ENCODE measurements around the gene SORT1. TPM values are rescaled to one million over a fixed set of nuclear protein-coding genes. Genes with fewer than 3 reads are reported as not detected.
A peak's percentile ranks its signal among the peaks of the same experiment; 100 is the strongest.
"Not testable (repeated sequence)": the region's sequence is repeated elsewhere in the genome, so short reads cannot be mapped to it uniquely, and the experiment has no call there.

SORT1 gene
- 12.4 and 15.9 TPM in 2 replicates for total RNA-seq (2014; rRNA removed; shearing (Covaris generic))

DNA sequence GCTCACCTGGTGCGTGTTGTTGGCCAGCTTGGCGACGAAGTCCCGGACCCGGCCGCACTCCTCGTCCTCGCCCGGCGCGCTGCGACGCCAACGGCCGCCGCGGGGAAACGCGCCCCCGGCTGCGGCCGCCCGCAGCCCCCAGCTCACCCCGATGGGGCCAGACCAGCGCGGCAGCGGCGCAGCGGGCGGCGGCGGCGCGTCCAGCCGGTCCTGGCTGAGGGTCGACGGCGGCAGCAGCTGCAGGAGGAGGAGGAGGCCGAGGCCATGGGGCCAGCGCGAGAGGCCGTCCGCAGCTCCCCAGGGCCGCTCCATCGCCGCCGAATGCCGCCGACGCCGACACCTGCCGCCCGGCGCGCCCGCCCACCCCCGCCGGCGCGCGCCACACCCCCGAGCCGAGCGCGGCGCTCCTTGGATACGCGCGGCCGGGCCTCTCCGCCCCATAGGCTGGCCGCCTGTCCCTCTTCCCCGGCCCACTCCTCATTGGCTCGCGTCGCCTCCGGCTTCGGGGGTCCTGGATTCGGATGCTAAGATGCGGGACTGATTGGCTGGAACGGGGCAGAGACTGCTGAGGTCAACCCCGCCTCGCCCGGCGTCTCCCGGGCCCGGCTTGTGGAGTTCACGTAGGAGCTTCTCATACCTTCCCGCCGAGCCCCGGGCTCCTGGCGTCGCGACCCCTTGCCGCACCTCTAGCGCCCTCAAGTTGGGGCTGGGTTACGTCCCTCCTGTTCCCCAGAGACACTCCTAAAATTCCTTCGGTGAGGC, at the start of gene SORT1:
Gene SORT1, minus strand, starts transcription at position 338 of the 762 bp plus-strand sequence. Its CDS starts 26 bp downstream, at position 312.
- Histone ChIP-seq H3K27me3 (ENCODE audit: control insufficient read depth, insufficient read depth, low read length) (peaks cover 5% of the 10 kb centered on the region; the same call in 1 of the 2 replicates), H3K4me3 (ENCODE audit: insufficient read depth, low read depth, low read length) (peak within 1 kb of the TSS; percentile 52), H3K36me3 (replicated peaks; ENCODE audit: control insufficient read depth, insufficient read depth, low read length) (peaks cover 3% of the 10 kb centered on the region; the same call in 1 of the 2 replicates)
- DNase-seq, result peak; percentile 96

DNA sequence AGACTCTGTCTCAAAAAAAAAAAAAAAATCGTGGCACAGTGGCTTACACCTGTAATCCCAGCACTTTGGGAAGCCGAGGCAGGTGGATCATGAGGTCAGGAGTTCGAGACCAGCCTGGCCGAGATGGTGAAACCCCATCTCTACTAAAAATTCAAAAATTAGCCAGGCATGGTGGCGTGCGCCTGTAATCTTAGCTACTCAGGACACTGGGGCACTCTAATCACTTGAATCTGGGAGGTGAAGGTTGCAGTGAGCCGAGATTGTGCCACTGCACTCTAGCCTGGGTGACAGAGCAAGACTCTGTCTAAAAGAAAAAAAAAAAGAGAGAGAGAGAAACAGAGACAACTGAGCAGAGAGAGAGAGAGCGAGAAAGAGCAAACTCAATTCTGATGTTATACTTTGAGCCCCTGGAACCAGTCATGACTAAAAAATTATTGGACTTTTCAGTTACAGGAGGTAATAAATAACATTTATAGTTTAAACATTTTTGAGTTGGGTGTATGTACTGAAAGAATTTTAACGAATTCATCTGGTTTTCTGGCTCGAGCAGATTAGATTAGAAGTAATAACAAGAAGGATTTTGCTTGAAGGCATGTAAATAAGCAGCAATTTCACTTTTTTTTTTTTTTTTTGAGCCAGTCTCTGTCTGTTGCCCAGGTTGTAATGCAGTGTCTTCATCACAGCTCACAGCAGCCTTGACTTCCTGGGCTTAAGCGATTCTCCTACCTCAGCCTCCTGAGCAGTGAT, 48.4 kb upstream of the SORT1 start:
- not testable (repeated sequence) for H3K4me3 ChIP-seq (ENCODE audit: insufficient read depth, low read depth, low read length); H3K27me3 ChIP-seq (ENCODE audit: control insufficient read depth, insufficient read depth, low read length); DNase-seq; H3K36me3 ChIP-seq (replicated peaks; ENCODE audit: control insufficient read depth, insufficient read depth, low read length)

DNA sequence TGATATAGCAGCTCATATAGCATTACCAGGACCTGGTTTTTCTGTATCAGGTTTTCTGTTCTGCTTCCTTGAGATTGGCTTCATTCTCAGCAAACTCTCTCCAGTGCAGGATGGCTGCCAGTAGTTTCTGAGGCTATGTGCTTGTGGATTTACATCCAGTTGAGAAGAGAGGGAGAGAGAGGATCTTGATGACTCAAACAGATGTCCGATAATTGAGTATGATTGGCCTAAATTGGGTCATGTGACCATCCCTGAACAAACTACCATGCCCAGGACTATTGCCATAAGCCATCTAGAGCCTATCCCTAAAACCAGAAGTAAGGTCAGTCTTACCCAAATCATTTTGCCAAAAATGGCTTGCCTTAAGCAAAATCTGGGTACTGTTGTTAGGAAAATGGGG, 46.6 kb upstream of the SORT1 start:
- H3K4me3 ChIP-seq (ENCODE audit: insufficient read depth, low read depth, low read length), result no peak overlapping the region
- H3K36me3 ChIP-seq (replicated peaks; ENCODE audit: control insufficient read depth, insufficient read depth, low read length), result no peaks in the 10 kb centered on the region
- DNase-seq, result no peak
- peaks cover 3% of the 10 kb centered on the region for H3K27me3 ChIP-seq (ENCODE audit: control insufficient read depth, insufficient read depth, low read length)

DNA sequence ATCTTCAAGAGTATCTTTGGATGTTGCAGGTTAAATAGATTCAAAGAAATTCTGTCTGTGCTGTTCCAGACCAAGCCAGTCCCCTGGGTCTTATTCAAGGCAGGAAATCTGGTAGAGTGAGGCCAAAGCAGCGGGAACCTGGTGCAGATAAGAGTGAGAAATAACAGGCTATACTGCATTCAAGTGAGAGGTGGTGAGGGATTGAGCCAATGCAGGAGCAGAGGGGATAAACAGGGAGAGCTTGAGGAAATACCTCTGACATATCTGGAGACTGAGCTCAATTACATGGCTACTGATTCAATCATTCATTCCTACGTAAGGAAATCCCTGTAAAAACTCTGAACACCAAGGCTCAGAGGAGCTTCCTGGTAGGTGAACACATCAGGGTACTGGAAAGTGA, 45.8 kb upstream of the SORT1 start:
- H3K4me3 ChIP-seq (ENCODE audit: insufficient read depth, low read depth, low read length), result no peak overlapping the region
- H3K27me3 ChIP-seq (ENCODE audit: control insufficient read depth, insufficient read depth, low read length), result peaks cover 3% of the 10 kb centered on the region
- DNase-seq, result no peak
- H3K36me3 ChIP-seq (replicated peaks; ENCODE audit: control insufficient read depth, insufficient read depth, low read length), result no peaks in the 10 kb centered on the region

DNA sequence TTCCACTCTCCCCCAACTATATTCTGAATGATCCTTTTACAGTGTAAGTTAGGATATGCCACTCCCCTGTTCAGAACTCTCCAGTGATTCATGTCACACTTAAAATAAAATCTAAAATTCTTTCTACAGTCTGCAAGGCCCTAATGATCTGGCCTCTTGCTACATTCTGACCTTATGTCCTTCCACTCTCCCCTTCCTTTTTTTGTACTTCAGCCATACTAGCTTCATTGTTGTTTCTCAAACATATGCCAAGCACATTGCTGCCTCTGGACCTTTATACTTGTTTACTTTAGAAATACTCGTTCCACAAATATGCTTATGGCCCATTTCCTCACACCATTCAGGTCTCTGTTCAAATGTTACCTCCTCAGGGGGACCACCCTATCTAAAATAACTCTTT, 43.4 kb upstream of the SORT1 start:
- Histone ChIP-seq H3K36me3 (replicated peaks; ENCODE audit: control insufficient read depth, insufficient read depth, low read length) (no peaks in the 10 kb centered on the region), H3K4me3 (ENCODE audit: insufficient read depth, low read depth, low read length) (no peak overlapping the region), H3K27me3 (ENCODE audit: control insufficient read depth, insufficient read depth, low read length) (peaks cover 3% of the 10 kb centered on the region)
- no peak for DNase-seq

DNA sequence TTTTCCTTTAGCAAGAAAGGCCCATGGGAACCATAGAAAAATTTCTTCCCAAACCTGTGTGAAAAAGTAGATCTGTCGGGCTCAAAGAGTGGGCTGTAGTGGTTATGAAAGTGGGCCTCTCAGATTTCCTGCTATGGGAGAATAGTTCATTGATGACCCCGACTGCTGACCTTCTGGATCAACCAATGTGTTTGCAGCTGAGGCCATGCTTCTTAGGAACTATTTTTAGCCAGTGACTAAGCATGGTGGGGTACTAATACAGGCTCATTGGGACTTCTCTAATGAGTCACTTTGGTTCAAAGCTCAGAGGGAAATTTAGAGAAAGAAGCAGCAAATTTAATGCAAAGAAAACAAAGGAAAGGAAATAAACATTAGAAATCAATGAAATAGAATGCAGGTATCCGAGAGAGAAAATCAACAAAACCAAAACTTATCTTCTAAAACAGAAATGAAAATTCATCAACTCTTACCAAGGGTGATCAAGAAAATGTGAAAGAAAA, 41.1 kb upstream of the SORT1 start:
- Histone ChIP-seq H3K36me3 (replicated peaks; ENCODE audit: control insufficient read depth, insufficient read depth, low read length) (no peaks in the 10 kb centered on the region), H3K27me3 (ENCODE audit: control insufficient read depth, insufficient read depth, low read length) (peaks cover 2% of the 10 kb centered on the region; the same call in 1 of the 2 replicates), H3K4me3 (ENCODE audit: insufficient read depth, low read depth, low read length) (no peak overlapping the region)
- DNase-seq, result no peak

DNA sequence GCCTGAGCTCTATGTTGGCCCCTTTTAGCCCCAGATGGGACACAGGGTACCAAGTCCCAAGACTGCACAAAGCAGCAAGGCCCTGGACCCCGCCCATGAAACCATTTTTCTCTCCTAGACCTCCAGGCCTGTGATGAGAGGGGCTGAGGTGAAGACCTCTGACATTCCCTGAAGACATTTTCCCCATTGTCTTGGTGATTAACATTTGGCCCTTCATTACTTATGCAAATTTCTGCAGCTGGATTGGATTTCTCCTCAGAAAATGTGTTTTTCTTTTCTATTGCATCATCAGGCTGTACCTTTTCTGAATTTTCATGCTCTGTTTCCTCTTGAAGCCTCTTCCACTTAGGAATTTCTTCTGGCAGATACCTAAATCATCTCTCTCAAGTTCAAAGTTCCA, 36.8 kb upstream of the SORT1 start:
- no peak for DNase-seq
- Histone ChIP-seq H3K4me3 (ENCODE audit: insufficient read depth, low read depth, low read length) (no peak overlapping the region), H3K36me3 (replicated peaks; ENCODE audit: control insufficient read depth, insufficient read depth, low read length) (no peaks in the 10 kb centered on the region), H3K27me3 (ENCODE audit: control insufficient read depth, insufficient read depth, low read length) (no peaks in the 10 kb centered on the region; the same call in 1 of the 2 replicates)

DNA sequence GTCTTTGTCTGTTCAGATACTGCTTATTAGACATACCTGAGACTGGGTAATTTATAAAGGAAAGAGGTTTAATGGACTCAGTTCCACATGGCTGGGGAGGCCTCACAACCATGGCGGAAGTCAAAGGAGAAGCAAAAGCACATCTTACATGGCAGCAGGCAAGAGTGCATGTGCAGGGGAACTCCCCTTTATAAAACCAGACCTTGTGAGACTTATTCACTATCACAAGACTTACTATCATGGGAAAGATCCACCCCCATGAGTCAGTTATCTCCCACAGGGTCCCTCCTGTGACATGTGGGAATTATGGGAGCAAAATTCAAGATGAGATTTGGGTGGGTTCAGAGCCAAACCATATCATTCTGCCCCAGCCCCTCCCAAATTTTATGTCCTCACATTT, 35.6 kb upstream of the SORT1 start:
- no peaks in the 10 kb centered on the region for H3K36me3 ChIP-seq (replicated peaks; ENCODE audit: control insufficient read depth, insufficient read depth, low read length)
- DNase-seq, result no peak
- H3K27me3 ChIP-seq (ENCODE audit: control insufficient read depth, insufficient read depth, low read length), result no peaks in the 10 kb centered on the region
- H3K4me3 ChIP-seq (ENCODE audit: insufficient read depth, low read depth, low read length), result no peak overlapping the region

DNA sequence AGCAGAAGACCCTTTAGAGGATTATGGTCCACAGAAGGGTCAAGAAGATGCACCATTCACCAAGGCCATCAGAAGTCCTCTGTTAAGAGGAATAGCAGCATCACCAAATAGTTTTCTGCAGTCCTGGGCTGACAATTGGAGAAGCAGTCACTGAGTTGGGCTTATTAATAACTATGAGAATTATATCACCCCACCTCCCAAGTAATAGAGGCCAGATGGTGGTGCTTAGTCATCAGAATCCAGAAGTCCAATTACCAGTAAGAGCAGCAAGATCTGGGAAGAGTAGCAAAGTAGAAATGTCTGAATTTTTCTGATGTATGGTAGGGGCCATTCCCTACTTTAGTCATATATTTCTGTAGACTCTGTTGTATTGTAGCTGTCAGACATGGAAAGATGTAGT, 34.6 kb upstream of the SORT1 start:
- no peak for DNase-seq
- no peak overlapping the region for H3K4me3 ChIP-seq (ENCODE audit: insufficient read depth, low read depth, low read length)
- H3K36me3 ChIP-seq (replicated peaks; ENCODE audit: control insufficient read depth, insufficient read depth, low read length), result no peaks in the 10 kb centered on the region
- no peaks in the 10 kb centered on the region for H3K27me3 ChIP-seq (ENCODE audit: control insufficient read depth, insufficient read depth, low read length)

DNA sequence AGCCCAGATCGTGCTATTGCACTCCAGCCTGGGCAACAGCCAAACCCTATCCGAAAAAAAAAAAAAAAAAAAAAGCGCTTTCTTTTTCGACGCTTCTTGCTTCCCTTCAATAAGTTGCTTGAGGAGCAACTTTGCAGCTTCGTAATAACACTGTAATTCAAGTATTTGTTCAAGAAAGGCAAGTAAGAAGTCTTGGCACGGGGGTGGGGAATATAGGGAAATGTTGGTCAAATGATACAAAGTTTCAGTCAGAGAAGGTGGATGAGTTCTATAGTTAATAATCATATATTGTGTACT, 29.4 kb upstream of the SORT1 start:
- H3K27me3 ChIP-seq (ENCODE audit: control insufficient read depth, insufficient read depth, low read length), result no peaks in the 10 kb centered on the region
- no peaks in the 10 kb centered on the region for H3K36me3 ChIP-seq (replicated peaks; ENCODE audit: control insufficient read depth, insufficient read depth, low read length)
- DNase-seq, result no peak
- H3K4me3 ChIP-seq (ENCODE audit: insufficient read depth, low read depth, low read length), result peak overlapping the region; percentile 99

DNA sequence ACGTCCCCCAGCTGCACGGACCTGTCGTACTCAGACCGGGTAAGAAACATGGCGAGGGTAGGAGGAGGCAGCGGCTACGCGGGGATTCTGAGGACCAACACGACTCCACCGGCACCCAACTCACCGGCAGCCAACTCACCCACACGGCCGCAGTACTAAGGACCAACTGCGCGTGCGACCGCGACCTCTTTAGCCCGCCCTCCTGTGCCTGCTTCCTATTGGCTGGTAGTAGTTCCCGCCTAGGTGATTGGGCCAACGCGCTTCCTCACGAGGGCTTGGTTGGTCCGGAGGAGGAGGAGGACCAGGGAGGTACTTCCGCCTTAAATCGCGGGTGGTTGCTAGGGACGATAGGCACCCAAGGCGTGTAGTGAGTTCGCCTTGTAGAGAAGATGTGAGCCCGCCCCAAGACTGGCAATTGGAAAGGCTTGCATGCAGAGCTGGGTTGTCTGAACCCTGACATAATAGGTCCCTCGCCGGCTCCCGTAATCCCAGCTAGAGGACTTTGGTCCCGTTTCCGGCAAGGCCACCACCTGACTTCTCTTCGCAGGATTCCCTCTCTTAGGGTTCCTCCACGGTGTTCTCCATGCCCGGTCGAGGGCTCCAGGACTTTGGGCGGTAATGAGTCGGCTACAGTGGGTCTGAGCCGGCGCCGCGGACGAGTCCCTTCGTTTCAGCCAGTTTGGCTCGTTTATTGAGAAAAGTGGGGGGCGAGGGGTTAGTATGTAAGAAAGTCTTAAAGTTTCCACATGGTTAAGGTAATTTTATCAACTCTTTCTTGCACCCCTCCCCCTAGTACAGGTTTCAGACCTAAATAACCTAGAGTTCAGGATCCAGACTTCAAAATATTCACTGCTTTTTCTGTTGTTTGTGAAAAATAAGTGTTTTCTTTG, 28.8 kb upstream of the SORT1 start, which contains the start of gene PSMA5:
Gene PSMA5, minus strand, starts transcription at position 168 of the 890 bp plus-strand sequence. Its CDS starts 118 bp downstream, at position 50.
- Histone ChIP-seq H3K36me3 (replicated peaks; ENCODE audit: control insufficient read depth, insufficient read depth, low read length) (peaks cover 1% of the 10 kb centered on the region; the same call in 1 of the 2 replicates), H3K4me3 (ENCODE audit: insufficient read depth, low read depth, low read length) (peak within 1 kb of the TSS; percentile 99), H3K27me3 (ENCODE audit: control insufficient read depth, insufficient read depth, low read length) (no peaks in the 10 kb centered on the region)
- peak; percentile 95 for DNase-seq

DNA sequence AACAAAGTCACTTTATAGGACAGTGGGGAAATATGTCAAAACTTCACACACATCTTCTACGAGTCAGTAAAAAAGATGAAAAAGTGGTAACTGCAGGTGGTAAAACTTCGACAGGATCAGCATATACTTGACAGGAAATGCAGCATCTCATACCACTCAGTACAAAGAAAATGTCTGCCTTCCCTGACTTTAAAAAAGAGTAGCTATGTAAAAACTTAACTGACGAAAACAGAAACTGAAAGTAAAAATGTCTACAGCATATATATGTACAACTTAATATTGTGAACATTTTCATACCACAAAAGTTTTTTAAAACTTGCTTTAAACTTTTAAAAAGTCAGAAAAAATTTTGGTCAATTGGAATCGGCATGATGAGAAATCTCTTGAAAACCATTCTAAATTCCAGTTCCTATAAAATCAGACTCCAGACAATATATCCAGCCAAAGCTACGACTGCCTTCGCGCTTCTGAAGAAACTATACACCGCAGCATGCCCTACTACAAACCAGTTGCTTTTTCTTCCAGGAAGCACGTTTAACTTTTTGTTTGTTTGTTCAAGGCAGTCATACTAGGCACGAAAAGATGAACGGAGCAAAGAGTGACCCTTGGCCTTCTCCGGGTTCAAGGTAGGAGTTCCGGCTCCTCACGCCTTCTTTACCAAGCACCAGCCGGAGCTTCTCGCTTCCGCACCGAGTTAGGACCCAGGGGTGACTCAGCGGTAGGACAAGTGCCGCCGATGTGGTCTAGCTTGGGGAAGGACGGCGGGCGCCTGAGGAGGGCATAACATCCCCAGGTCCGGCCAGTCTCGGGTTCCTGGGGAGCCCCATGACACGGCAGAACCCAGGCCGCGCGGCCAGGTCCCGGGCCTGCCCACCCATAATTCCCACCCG, 27.9 kb upstream of the SORT1 start:
- Histone ChIP-seq H3K36me3 (replicated peaks; ENCODE audit: control insufficient read depth, insufficient read depth, low read length) (peaks cover 7% of the 10 kb centered on the region), H3K27me3 (ENCODE audit: control insufficient read depth, insufficient read depth, low read length) (no peaks in the 10 kb centered on the region), H3K4me3 (ENCODE audit: insufficient read depth, low read depth, low read length) (peak overlapping the region; percentile 99)
- no peak for DNase-seq

DNA sequence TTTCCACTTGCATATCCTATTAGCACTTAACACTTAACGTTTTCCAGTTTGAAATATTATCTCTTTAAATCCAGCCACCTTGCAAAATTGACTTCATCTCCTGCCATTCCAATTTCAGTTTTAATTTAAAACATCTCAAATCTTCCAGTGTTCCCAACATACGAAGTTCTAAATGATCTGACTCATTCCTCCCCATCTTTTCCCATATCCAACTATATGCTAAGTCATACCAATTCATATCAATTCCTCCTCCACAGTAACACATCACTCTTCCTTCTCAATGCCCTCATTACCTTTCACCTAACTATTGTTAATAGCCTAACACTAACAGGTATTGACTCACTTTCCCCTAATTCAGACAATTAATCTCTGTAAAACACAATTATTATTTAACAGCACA, 25.8 kb upstream of the SORT1 start:
- peaks cover 9% of the 10 kb centered on the region for H3K36me3 ChIP-seq (replicated peaks; ENCODE audit: control insufficient read depth, insufficient read depth, low read length)
- no peak overlapping the region for H3K4me3 ChIP-seq (ENCODE audit: insufficient read depth, low read depth, low read length)
- DNase-seq, result no peak
- H3K27me3 ChIP-seq (ENCODE audit: control insufficient read depth, insufficient read depth, low read length), result no peaks in the 10 kb centered on the region

Measured in H7 (cell line).